HG02943 (cell line): Measurements from ENCODE around the gene NKPD1.

Experiments
- ATAC-seq: cut with Tn5 transposase; IDR thresholded peaks from one replicate; pipeline ENCODE4 v1.9.1; 2021; ENCODE audit warnings: mild to moderate bottlenecking, low read depth, moderate library complexity; ENCODE audit not compliant: unreplicated experiment

NKPD1 gene

GRCh38 chr19:45175515-45176345, 14.9 kb upstream of the NKPD1 start:
- ATAC-seq, result no peak

GRCh38 chr19:45173816-45174215, 13.0 kb upstream of the NKPD1 start:
- ATAC-seq, result no peak

- ATAC-seq, result no peak
Observed at GRCh38 chr19:45172611-45173208, 11.9 kb upstream of the NKPD1 start.

GRCh38 chr19:45172173-45172572, 11.4 kb upstream of the NKPD1 start:
- no peak for ATAC-seq

GRCh38 chr19:45171211-45171623, 10.4 kb upstream of the NKPD1 start:
- no peak for ATAC-seq

GRCh38 chr19:45170146-45171106, 9.6 kb upstream of the NKPD1 start:
- ATAC-seq, result no peak

- no peak for ATAC-seq
Observed at GRCh38 chr19:45169602-45170001, 8.8 kb upstream of the NKPD1 start.

- ATAC-seq, result no peak
Observed at GRCh38 chr19:45168767-45169351, 8.1 kb upstream of the NKPD1 start.

- no peak for ATAC-seq
Observed at GRCh38 chr19:45166723-45167252, 6.0 kb upstream of the NKPD1 start.

GRCh38 chr19:45164577-45165335, 4.0 kb upstream of the NKPD1 start:
- ATAC-seq, result peak; percentile 57

- ATAC-seq, result no peak
Observed at GRCh38 chr19:45163751-45164460, 3.1 kb upstream of the NKPD1 start.

- no peak for ATAC-seq
Observed at GRCh38 chr19:45163156-45163555, 2.4 kb upstream of the NKPD1 start.

GRCh38 chr19:45162608-45163143, 1.9 kb upstream of the NKPD1 start:
- no peak for ATAC-seq

GRCh38 chr19:45161738-45162607, 1.2 kb upstream of the NKPD1 start:
- ATAC-seq, result no peak

- ATAC-seq, result no peak
Observed at GRCh38 chr19:45159971-45160324, 834 bp downstream of the NKPD1 start.

GRCh38 chr19:45159210-45159970, 1.4 kb downstream of the NKPD1 start:
- ATAC-seq, result no peak

GRCh38 chr19:45158503-45159209, 2.1 kb downstream of the NKPD1 start:
- no peak for ATAC-seq
